Muscle layer of colon (tissue), 2 donors: ENCODE results near the gene BRCC3.
A peak's percentile ranks its signal among the peaks of the same experiment; 100 is the strongest.

Experiments used
- H3K27ac ChIP-seq: one replicate; pipeline ENCODE4 v1.7.0; 2013; ENCODE audit warnings: low read depth, mild to moderate bottlenecking, low read length, moderate library complexity
- H3K27me3 ChIP-seq, 2 donors: one replicate each; pipeline ENCODE4 v1.7.0; 2013; ENCODE audit warnings: low read length in 2 of 2, mild to moderate bottlenecking in 2 of 2; ENCODE audit not compliant: insufficient read depth in 2 of 2, control insufficient read depth in 1 of 2
- H3K36me3 ChIP-seq: one replicate; pipeline ENCODE4 v1.7.0; 2013; ENCODE audit warnings: mild to moderate bottlenecking, low read length; ENCODE audit not compliant: insufficient read depth
- H3K4me1 ChIP-seq: one replicate; pipeline ENCODE4 v1.7.0; 2013; ENCODE audit warnings: mild to moderate bottlenecking, low read length; ENCODE audit not compliant: insufficient read depth
- H3K4me3 ChIP-seq, 2 donors: one replicate each; pipeline ENCODE4 v1.7.0; 2013; ENCODE audit warnings: low read length in 2 of 2, low read depth in 1 of 2, mild to moderate bottlenecking in 1 of 2, moderate library complexity in 1 of 2
- H3K9ac ChIP-seq: one replicate; pipeline ENCODE4 v1.7.0; 2013; ENCODE audit warnings: low read length
- H3K9me3 ChIP-seq: one replicate; pipeline ENCODE4 v1.7.0; 2013; ENCODE audit warnings: mild to moderate bottlenecking, low read length
- donor health status: abdominal sarcoma.
- donor health status: Adenocarcinoma of cecum.

BRCC3 gene

GRCh38 chrX:155065035-155065734 lies 6.1 kb upstream of the BRCC3 start:
- no peaks in the 10 kb centered on the region for H3K27me3 ChIP-seq
- no peak overlapping the region for H3K27ac ChIP-seq
- peaks cover 3% of the 10 kb centered on the region for H3K36me3 ChIP-seq
- H3K9ac ChIP-seq, result no peak overlapping the region
- H3K4me1 ChIP-seq, result no peaks in the 10 kb centered on the region
- no peaks in the 10 kb centered on the region for H3K9me3 ChIP-seq
- H3K4me3 ChIP-seq, result no peak overlapping the region

- no peaks in the 10 kb centered on the region for H3K27me3 ChIP-seq
- no peak overlapping the region for H3K27ac ChIP-seq
- peaks cover 3% of the 10 kb centered on the region for H3K36me3 ChIP-seq
- H3K4me3 ChIP-seq, result no peak overlapping the region
- no peaks in the 10 kb centered on the region for H3K9me3 ChIP-seq
- no peaks in the 10 kb centered on the region for H3K4me1 ChIP-seq
- H3K9ac ChIP-seq, result no peak overlapping the region
These were observed 3.1 kb upstream of the BRCC3 start for GRCh38 chrX:155068165-155068564.

GRCh38 chrX:155069414-155069813 lies 1.9 kb upstream of the BRCC3 start:
- H3K4me3 ChIP-seq, result no peak overlapping the region
- no peaks in the 10 kb centered on the region for H3K4me1 ChIP-seq
- no peaks in the 10 kb centered on the region for H3K9me3 ChIP-seq
- no peak overlapping the region for H3K9ac ChIP-seq
- H3K27me3 ChIP-seq, result no peaks in the 10 kb centered on the region
- no peak overlapping the region for H3K27ac ChIP-seq
- H3K36me3 ChIP-seq, result no peaks in the 10 kb centered on the region

- H3K4me3 ChIP-seq, result peak overlapping the region; percentile 56 to 60
- no peaks in the 10 kb centered on the region for H3K9me3 ChIP-seq
- no peaks in the 10 kb centered on the region for H3K36me3 ChIP-seq
- no peaks in the 10 kb centered on the region for H3K4me1 ChIP-seq
- H3K27ac ChIP-seq, result peak overlapping the region; percentile 4
- H3K27me3 ChIP-seq, result no peaks in the 10 kb centered on the region
- no peak overlapping the region for H3K9ac ChIP-seq
These were observed 1.3 kb upstream of the BRCC3 start for GRCh38 chrX:155070038-155070437.

DNA sequence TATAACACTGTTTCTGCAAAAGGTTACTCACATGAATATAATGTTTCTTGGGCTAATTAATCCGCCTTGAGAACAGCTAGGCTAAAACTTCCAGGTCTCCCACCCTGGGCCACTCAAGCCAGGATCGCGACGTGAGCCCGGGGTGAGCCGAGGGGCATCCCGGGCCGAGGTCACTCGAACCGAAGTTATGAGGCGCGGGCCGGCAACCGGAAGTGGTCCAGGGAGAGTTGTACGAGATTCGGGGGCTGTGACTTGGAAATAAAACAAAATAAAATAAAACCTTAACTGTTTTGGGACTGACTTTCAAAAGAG lies 689 bp upstream of the BRCC3 start:
- H3K36me3 ChIP-seq, result peaks cover 3% of the 10 kb centered on the region

DNA sequence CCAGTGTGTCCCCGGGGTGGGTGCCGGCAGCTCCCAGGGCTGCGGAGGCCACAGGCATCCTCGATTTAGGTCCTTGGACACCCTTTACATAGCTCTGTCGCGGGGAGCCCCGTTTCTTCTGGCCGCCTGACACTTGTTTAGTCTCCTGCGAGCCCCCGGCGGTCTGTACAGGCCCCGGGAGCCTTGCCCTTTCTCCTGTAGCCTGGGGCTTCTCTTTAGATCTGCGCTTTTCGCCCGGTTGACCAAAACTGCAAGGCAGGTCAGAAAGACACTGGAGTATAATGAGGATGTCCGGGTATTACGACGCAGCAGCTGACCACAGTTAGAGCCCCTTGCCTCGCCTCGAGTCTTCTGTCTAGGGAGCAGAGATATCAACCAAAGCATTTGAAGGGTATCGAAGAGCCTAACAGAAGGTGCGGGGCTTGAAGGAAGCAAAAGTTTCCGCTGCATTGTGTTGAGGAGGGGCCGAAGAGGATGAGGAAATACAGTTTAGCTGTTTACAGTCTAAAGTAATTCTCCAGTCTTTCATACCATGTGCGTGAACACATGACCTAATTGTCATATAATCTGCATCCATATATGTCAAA lies 479 bp downstream of the BRCC3 start:
- H3K4me3 ChIP-seq, result peak overlapping the region; percentile 49
- no peaks in the 10 kb centered on the region for H3K9me3 ChIP-seq
- peak overlapping the region; percentile 71 for H3K27ac ChIP-seq
- no peaks in the 10 kb centered on the region for H3K27me3 ChIP-seq
- H3K4me1 ChIP-seq, result no peaks in the 10 kb centered on the region
- peak overlapping the region; percentile 40 for H3K9ac ChIP-seq
- H3K36me3 ChIP-seq, result peaks cover 8% of the 10 kb centered on the region

More for the DNA sequence above, 689 bp upstream of the BRCC3 start:
- Histone ChIP-seq H3K9ac (peak overlapping the region; percentile 59), H3K27me3 (no peaks in the 10 kb centered on the region), H3K9me3 (no peaks in the 10 kb centered on the region), H3K4me1 (no peaks in the 10 kb centered on the region), H3K4me3 (peak overlapping the region; percentile 56 to 60), H3K27ac (no peak overlapping the region)

GRCh38 chrX:155086202-155086840 lies 15.0 kb downstream of the BRCC3 start:
- Histone ChIP-seq H3K9me3 (no peaks in the 10 kb centered on the region), H3K36me3 (peaks cover 15% of the 10 kb centered on the region), H3K27ac (no peak overlapping the region), H3K4me1 (no peaks in the 10 kb centered on the region), H3K9ac (no peak overlapping the region), H3K4me3 (no peak overlapping the region), H3K27me3 (no peaks in the 10 kb centered on the region)

- Histone ChIP-seq H3K4me3 (no peak overlapping the region), H3K27ac (no peak overlapping the region), H3K9me3 (no peaks in the 10 kb centered on the region), H3K4me1 (no peaks in the 10 kb centered on the region), H3K27me3 (no peaks in the 10 kb centered on the region), H3K9ac (no peak overlapping the region), H3K36me3 (peaks cover 15% of the 10 kb centered on the region)
These were observed 15.8 kb downstream of the BRCC3 start for GRCh38 chrX:155086961-155087735.

DNA sequence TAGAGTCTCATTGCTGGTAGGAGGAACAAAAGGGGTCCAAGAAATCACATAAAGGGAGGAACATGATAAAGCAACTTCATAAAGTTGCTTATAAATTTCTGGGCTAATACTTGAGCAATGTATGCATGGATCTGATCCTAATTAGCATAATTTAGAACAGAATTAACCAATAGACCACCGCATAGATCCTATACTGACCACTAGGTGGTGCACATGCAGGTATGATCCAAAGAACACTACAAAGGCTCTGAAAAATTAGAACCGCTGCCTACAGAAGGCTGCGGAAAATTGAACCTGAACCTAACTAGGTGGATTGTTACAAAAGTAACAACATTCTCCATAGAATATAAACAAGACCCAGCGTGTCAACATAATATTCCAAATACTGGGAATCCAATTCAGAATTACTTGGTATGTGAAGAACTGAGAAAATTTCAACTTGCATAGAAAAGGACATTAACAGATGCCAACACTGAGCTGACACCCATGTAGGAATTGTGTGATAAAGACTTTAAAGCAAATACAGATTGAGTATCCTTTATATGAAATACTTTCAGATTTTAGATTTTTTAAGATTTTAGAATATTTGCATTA lies 23.3 kb downstream of the BRCC3 start:
- Histone ChIP-seq H3K4me1 (no peaks in the 10 kb centered on the region), H3K9ac (no peak overlapping the region), H3K4me3 (no peak overlapping the region), H3K27me3 (no peaks in the 10 kb centered on the region), H3K36me3 (peaks cover 5% of the 10 kb centered on the region), H3K9me3 (no peaks in the 10 kb centered on the region), H3K27ac (no peak overlapping the region)

GRCh38 chrX:155105919-155106318 lies 34.6 kb downstream of the BRCC3 start:
- no peak overlapping the region for H3K9ac ChIP-seq
- H3K36me3 ChIP-seq, result no peaks in the 10 kb centered on the region

DNA sequence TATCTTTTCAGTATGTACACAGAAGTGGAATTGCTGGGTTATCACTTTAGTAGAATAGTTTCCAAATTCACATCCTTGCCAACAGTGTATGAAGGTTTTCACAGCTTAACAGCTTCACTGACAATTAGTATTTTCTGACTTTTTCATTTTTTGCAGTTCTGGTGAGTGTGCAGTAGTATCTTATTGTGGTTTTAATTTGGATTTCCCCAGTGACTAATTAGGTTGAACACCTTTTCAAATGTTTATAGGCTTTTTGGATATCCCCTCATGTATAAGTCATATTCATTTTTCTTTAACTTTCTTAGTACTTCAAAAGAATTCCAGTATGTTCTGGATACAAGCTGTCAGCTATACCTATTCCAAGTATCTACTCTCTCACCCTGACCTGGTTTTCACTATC lies 37.1 kb downstream of the BRCC3 start:
- no peak overlapping the region for H3K4me3 ChIP-seq
- H3K27me3 ChIP-seq, result no peaks in the 10 kb centered on the region
- H3K9ac ChIP-seq, result no peak overlapping the region
- H3K27ac ChIP-seq, result no peak overlapping the region
- H3K36me3 ChIP-seq, result no peaks in the 10 kb centered on the region
- H3K9me3 ChIP-seq, result no peaks in the 10 kb centered on the region
- no peaks in the 10 kb centered on the region for H3K4me1 ChIP-seq

More at GRCh38 chrX:155105919-155106318, 34.6 kb downstream of the BRCC3 start:
- Histone ChIP-seq H3K27me3 (no peaks in the 10 kb centered on the region), H3K9me3 (no peaks in the 10 kb centered on the region), H3K4me3 (no peak overlapping the region), H3K27ac (no peak overlapping the region), H3K4me1 (no peaks in the 10 kb centered on the region)
